ENCODE results near the gene FUT8. TPM values are rescaled to one million over a fixed set of nuclear protein-coding genes. Genes with fewer than 3 reads are reported as not detected.

The FUT8 gene
- total RNA-seq, 6 experiments from 2014 or later, result 59.5 to 70.4 (median 63.8) TPM

GRCh38 chr14:65661865-65662264, 249.3 kb downstream of the FUT8 start:
- DNase-seq, result no peak
- TF ChIP-seq CTCF (IDR thresholded peaks at IDR 0.05), result no peak
- Mint-ChIP-seq H3K27ac (no peak overlapping the region), H3K36me3 (ENCODE audit: low read depth) (peaks cover 10% of the 10 kb centered on the region), H3K9me3 (peaks cover 3% of the 10 kb centered on the region), H3K4me3 (no peak overlapping the region), H3K4me1 (ENCODE audit: low read depth) (no peaks in the 10 kb centered on the region; the same call in 1 of the 2 replicates), H3K27me3 (ENCODE audit: insufficient read depth) (no peaks in the 10 kb centered on the region)

DNA sequence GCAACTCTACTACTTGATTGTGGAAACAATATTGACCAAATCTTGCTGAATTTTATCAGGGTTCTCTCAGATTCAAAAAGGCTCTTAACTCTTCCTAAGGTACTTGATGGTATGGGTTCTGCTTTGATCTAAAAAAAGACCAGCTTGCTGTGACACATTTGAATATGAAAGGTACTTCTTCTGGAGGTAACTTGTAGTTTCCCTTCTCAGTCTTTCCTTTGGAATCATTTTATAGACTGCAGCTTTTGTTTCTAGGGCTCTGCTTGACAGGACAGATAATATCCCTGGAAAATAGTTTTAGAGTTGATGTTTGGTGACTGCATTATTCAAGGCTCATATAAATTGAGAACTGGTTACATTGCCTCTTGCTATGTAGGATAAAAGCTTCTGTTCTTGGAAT, 251.9 kb downstream of the FUT8 start:
- no peaks in the 10 kb centered on the region for H3K9me3 Mint-ChIP-seq
- H3K27ac Mint-ChIP-seq, result no peak overlapping the region
- no peaks in the 10 kb centered on the region for H3K27me3 Mint-ChIP-seq (ENCODE audit: insufficient read depth)
- DNase-seq, result no peak
- no peak overlapping the region for H3K4me3 Mint-ChIP-seq
- no peaks in the 10 kb centered on the region for H3K4me1 Mint-ChIP-seq (ENCODE audit: low read depth)
- no peak for TF ChIP-seq CTCF (IDR thresholded peaks at IDR 0.05)
- peaks cover 4% of the 10 kb centered on the region; the same call in 1 of the 2 replicates for H3K36me3 Mint-ChIP-seq (ENCODE audit: low read depth)

DNA sequence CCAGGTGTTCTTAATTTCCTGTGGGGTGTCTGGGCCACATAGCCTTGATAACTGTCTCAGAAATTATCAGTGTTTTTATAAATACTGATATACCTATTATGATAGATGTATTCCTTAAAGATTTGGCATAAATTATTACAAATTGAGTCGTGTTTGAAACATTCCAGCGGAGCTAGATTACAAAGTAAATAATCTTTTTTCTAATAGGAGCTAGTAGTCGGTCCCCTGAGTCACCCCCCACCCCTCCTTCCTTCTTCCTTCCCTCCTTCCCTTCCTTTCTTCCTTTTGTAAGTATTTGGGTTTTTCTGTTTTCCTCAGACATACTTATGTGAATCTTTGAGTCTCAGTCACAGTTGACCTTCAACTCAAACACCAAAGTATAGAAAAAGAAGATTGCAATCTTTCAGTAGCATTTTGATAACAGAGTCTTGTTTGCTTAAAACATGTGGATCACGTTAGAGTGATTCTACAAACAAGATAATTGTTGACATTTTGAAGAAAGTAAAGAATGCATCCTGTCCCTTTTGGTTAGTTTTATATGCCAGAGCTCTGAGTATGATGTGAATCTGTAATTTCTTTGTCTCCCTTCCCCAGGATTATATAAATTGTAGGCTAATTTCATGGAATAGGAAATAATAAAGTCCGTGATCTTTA, 264.0 kb downstream of the FUT8 start:
- Mint-ChIP-seq H3K36me3 (ENCODE audit: low read depth) (no peaks in the 10 kb centered on the region), H3K27ac (no peak overlapping the region), H3K4me1 (ENCODE audit: low read depth) (peaks cover 22% of the 10 kb centered on the region), H3K9me3 (no peaks in the 10 kb centered on the region), H3K4me3 (no peak overlapping the region), H3K27me3 (ENCODE audit: insufficient read depth) (no peaks in the 10 kb centered on the region)
- TF ChIP-seq CTCF (IDR thresholded peaks at IDR 0.05), result no peak
- DNase-seq, result no peak

DNA sequence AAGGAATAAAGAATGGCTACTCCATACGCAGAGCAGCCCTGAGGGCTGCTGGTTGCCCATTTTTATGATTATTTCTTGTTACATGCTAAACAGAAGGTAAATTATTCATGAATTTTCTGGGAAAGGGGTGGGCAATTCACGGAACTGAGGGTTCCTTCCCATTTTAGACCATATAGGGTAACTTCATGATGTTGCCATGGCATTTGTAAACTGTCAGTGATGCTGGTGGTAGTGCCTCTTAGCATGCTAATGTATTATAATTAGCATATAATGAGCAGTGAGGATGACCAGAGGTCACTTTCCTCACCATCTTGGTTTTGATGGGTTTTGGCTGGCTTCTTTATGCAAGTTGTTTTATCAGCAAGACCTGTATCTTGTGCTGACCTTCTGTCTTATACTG, 273.0 kb downstream of the FUT8 start:
- H3K27me3 Mint-ChIP-seq (ENCODE audit: insufficient read depth), result peaks cover 1% of the 10 kb centered on the region; the same call in 1 of the 2 replicates
- DNase-seq, result no peak
- no peak for TF ChIP-seq CTCF (IDR thresholded peaks at IDR 0.05)
- peaks cover 17% of the 10 kb centered on the region for H3K36me3 Mint-ChIP-seq (ENCODE audit: low read depth)
- no peak overlapping the region for H3K27ac Mint-ChIP-seq
- no peak overlapping the region for H3K4me3 Mint-ChIP-seq
- no peaks in the 10 kb centered on the region for H3K9me3 Mint-ChIP-seq
- H3K4me1 Mint-ChIP-seq (ENCODE audit: low read depth), result peaks cover 5% of the 10 kb centered on the region; the same call in 1 of the 2 replicates

- Mint-ChIP-seq H3K27ac (no peak overlapping the region), H3K36me3 (ENCODE audit: low read depth) (peaks cover 18% of the 10 kb centered on the region), H3K27me3 (ENCODE audit: insufficient read depth) (peaks cover 1% of the 10 kb centered on the region; the same call in 1 of the 2 replicates), H3K4me3 (no peak overlapping the region), H3K9me3 (no peaks in the 10 kb centered on the region), H3K4me1 (ENCODE audit: low read depth) (peaks cover 5% of the 10 kb centered on the region; the same call in 1 of the 2 replicates)
- DNase-seq, result no peak
- no peak for TF ChIP-seq CTCF (IDR thresholded peaks at IDR 0.05)
These were observed 274.2 kb downstream of the FUT8 start for GRCh38 chr14:65686761-65687160.

Data from HFFc6 (cell line).